Smooth muscle cell (in vitro differentiated cells): ENCODE results near the gene UMAD1. TPM values are rescaled to one million over a fixed set of nuclear protein-coding genes. Genes with fewer than 3 reads are reported as not detected.

Source experiments
- DNase-seq: peaks from one replicate; lab custom pipeline; 2025; ENCODE audit not compliant: unreplicated experiment; lab: John Stamatoyannopoulos, UW
- H2AFZ ChIP-seq: fragments of 200-600 bp; sonication (generic); 2 replicates; pipeline ENCODE4 v1.6.0; 2016; ENCODE audit warnings: antibody characterized with exemption, low read depth, mild to moderate bottlenecking
- H3F3A ChIP-seq: fragments of 200-600 bp; sonication (generic); 2 replicates; pipeline ENCODE4 v1.6.0; 2017; ENCODE audit warnings: antibody characterized with exemption, low read depth
- H3K27ac ChIP-seq: fragments of 200-600 bp; sonication (generic); 2 replicates; pipeline ENCODE4 v1.5.1; 2016; ENCODE audit warnings: low read depth, mild to moderate bottlenecking
- H3K27me3 ChIP-seq: fragments of 200-600 bp; sonication (generic); 2 replicates; pipeline ENCODE4 v1.6.1; 2016; ENCODE audit warnings: low read depth, mild to moderate bottlenecking
- H3K36me3 ChIP-seq: fragments of 200-600 bp; sonication (generic); 2 replicates; pipeline ENCODE4 v1.5.1; 2016; ENCODE audit warnings: low read depth
- H3K4me1 ChIP-seq: fragments of 200-600 bp; sonication (generic); 2 replicates; pipeline ENCODE4 v1.5.1; 2016; ENCODE audit warnings: low read depth
- H3K4me2 ChIP-seq: fragments of 200-600 bp; sonication (generic); 2 replicates; pipeline ENCODE4 v1.6.0; 2016; ENCODE audit warnings: mild to moderate bottlenecking
- H3K4me3 ChIP-seq: fragments of 200-600 bp; sonication (generic); 2 replicates; pipeline ENCODE4 v1.5.1; 2016; ENCODE audit warnings: mild to moderate bottlenecking
- H3K79me2 ChIP-seq: fragments of 200-600 bp; sonication (generic); 2 replicates; pipeline ENCODE4 v1.6.0; 2016; ENCODE audit warnings: low read depth, mild to moderate bottlenecking
- H3K9ac ChIP-seq: fragments of 200-600 bp; sonication (generic); 2 replicates; pipeline ENCODE4 v1.6.0; 2016; ENCODE audit warnings: low read depth
- H3K9me3 ChIP-seq: fragments of 200-600 bp; sonication (generic); replicated peaks from 2 replicates; pipeline ENCODE4 v1.5.1; 2016; ENCODE audit warnings: low read depth
- H4K20me1 ChIP-seq: fragments of 200-600 bp; sonication (generic); 2 replicates; pipeline ENCODE4 v1.6.0; 2016; ENCODE audit warnings: low read depth
- CTCF ChIP-seq: fragments of 200-600 bp; sonication (generic); IDR thresholded peaks from 2 replicates; pipeline ENCODE4 v1.5.1; 2017; ENCODE audit warnings: borderline replicate concordance, mild to moderate bottlenecking, antibody characterized with exemption; ENCODE audit not compliant: insufficient read depth, poor library complexity, severe bottlenecking
- WGBS: methylation state at CpG from one replicate; pipeline ENCODE4 v1.1.7; 2016; ENCODE audit warnings: low lambda C conversion rate; 5-methylcytosine and 5-hydroxymethylcytosine counted together
- polyA plus RNA-seq: library from polyadenylated mRNA; unstranded; fragments of >200 nt; fragmentation: Nextera tagmentation; extraction: Ambion mirVana; gene quantifications from 2 replicates; pipeline ENCODE4 v1.2.1, GENCODE V29; 2016
- total RNA-seq: library from RNA; depleted of rRNA; stranded (reverse); fragments of >200 nt; gene quantifications from 2 replicates; pipeline ENCODE4 v1.2.3, GENCODE V29; 2014

UMAD1 gene
- total and polyA plus RNA-seq, 2 experiments from 2014 or later = 13.7 to 24.3 TPM

DNA sequence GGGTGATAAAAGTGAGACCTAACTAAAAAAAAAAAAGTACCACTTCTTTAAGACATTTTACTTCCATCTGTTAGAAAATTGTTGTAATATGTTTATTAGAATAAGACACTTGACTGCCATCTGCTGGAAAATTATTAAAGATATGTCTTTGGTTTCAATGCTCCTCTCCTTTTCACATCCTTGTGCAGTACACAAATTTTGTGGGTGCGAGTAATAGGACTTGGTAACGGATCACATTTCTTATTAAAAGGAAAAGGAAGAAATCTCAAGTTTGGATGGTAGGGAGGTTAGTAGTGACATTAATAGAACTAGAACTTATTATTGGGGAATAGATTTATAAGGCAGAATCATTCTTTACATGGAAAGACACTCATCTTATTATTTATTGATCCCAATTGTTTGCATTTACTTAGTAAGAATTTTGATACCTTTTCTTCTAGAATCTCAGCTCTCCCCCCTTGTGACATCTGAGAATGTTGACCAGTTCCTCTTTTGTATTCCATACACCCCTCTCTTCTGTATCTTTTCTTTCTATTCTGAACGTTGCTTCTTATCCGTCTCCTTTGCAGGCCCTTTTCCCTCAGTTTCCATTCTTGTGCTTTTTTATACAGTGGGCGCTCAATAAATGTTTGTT, 120.9 kb downstream of the UMAD1 start:
- Histone ChIP-seq H3K9ac (peak overlapping the region; percentile 46), H3K36me3 (no peaks in the 10 kb centered on the region), H3K27me3 (no peaks in the 10 kb centered on the region), H3K79me2 (peaks cover 3% of the 10 kb centered on the region), H3K4me1 (peaks cover 21% of the 10 kb centered on the region), H4K20me1 (no peaks in the 10 kb centered on the region), H3K4me3 (peak overlapping the region; percentile 40), H3K9me3 (no peaks in the 10 kb centered on the region), H3K27ac (peak overlapping the region; percentile 84), H3F3A (peaks cover 19% of the 10 kb centered on the region), H2AFZ (no peak overlapping the region), H3K4me2 (peak overlapping the region; percentile 79)
- WGBS = 89% methylated on average over 5 of the region's 5 CpGs
- peak; percentile 37 for TF ChIP-seq CTCF
- no peak for DNase-seq

DNA sequence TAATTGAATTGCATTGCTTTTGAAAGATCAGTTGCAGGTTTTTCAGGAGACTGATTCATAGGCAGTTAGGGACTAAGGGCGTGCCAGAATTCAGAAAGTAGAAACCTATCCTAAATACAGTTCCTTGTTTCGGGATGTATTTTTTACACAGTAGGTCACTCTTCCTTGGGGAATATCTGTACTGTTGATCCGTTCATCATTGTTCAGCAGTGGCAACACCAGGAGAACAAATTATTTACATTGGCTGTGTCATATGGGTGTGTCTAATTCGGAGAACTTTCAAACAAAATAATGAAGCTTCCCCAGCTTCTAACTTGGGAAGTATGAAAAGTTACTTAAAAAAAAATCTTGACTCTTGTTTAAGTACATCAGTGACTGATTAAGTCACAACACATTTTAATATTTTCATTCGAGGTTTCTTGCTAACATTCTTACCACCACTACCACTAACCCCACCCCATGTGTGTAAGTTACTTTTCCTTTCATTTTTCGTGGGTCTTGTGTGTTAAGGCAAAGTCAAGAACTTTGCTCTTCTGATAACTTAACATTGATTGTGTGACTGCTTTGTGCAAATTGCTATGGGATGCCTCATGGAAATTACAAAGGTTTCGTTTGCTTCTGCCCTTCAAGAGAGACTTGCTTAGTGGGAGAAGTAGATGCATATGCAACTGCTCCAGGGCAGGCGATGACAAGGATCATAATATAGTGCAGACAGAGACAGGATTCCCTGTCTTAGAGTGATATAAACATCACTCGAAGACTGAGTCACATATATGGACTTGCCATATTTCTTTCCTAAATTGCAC, 121.6 kb downstream of the UMAD1 start:
- TF ChIP-seq CTCF = no peak
- Histone ChIP-seq H2AFZ (peak overlapping the region; percentile 3), H3K36me3 (no peaks in the 10 kb centered on the region), H3K4me1 (peaks cover 15% of the 10 kb centered on the region), H3K27ac (peak overlapping the region; percentile 84), H3K9me3 (no peaks in the 10 kb centered on the region), H3K4me3 (peak overlapping the region; percentile 40), H3K4me2 (peak overlapping the region; percentile 79), H3K79me2 (peaks cover 3% of the 10 kb centered on the region), H4K20me1 (no peaks in the 10 kb centered on the region), H3K9ac (peak overlapping the region; percentile 46), H3F3A (peaks cover 17% of the 10 kb centered on the region), H3K27me3 (no peaks in the 10 kb centered on the region)
- DNase-seq = no peak
- WGBS = 26% methylated on average over 9 of the region's 9 CpGs

GRCh38 chr7:7764520-7765396, 124.2 kb downstream of the UMAD1 start:
- Histone ChIP-seq H3K27ac (no peak overlapping the region), H3K4me1 (peaks cover 12% of the 10 kb centered on the region)
- WGBS = 90% methylated on average over 3 of the region's 3 CpGs

More at GRCh38 chr7:7764520-7765396, 124.2 kb downstream of the UMAD1 start:
- H3K27me3 ChIP-seq = no peaks in the 10 kb centered on the region
- no peak overlapping the region for H3K4me3 ChIP-seq
- peaks cover 13% of the 10 kb centered on the region for H3F3A ChIP-seq
- no peak for TF ChIP-seq CTCF
- H3K9me3 ChIP-seq = no peaks in the 10 kb centered on the region
- no peak overlapping the region for H3K4me2 ChIP-seq
- DNase-seq = no peak
- no peaks in the 10 kb centered on the region for H3K36me3 ChIP-seq
- no peak overlapping the region for H3K9ac ChIP-seq
- H2AFZ ChIP-seq = no peak overlapping the region
- H3K79me2 ChIP-seq = peaks cover 3% of the 10 kb centered on the region
- H4K20me1 ChIP-seq = no peaks in the 10 kb centered on the region
